Measurements from ENCODE around the gene C7orf57.

GRCh38 chr7:48031111-48031510, 4.2 kb upstream of the C7orf57 start:
- TF ChIP-seq L3MBTL2 (conservative IDR thresholded peaks at IDR 0.05) (no peak), SUZ12 (IDR thresholded peaks at IDR 0.05) (no peak), ZNF384 (IDR thresholded peaks at IDR 0.05) (no peak), FOXK2 (IDR thresholded peaks at IDR 0.05) (no peak), CTBP1 (IDR thresholded peaks at IDR 0.05; ENCODE audit: borderline replicate concordance) (no peak), PKNOX1 (IDR thresholded peaks at IDR 0.05) (no peak), SP1 (IDR thresholded peaks at IDR 0.05) (no peak), TARDBP (IDR thresholded peaks at IDR 0.05) (no peak), BHLHE40 (IDR thresholded peaks at IDR 0.05; ENCODE audit: borderline replicate concordance) (no peak), FOXM1 (IDR thresholded peaks at IDR 0.05; ENCODE audit: borderline replicate concordance) (no peak), FOXA1 (IDR thresholded peaks at IDR 0.05) (no peak), LEF1 (IDR thresholded peaks at IDR 0.05; ENCODE audit: borderline replicate concordance) (no peak), ELF4 (IDR thresholded peaks at IDR 0.05) (no peak)

All from HEK293T (cell line).